K562 (cell line): Measurements from ENCODE around the gene MACROD2. TPM values are rescaled to one million over a fixed set of nuclear protein-coding genes. Genes with fewer than 3 reads are reported as not detected.

Experiments
- ATAC-seq: fragments of 200-7000 bp; cut with Tn5 transposase; 3 replicates; pipeline ENCODE4 v1.9.1; 2020; ENCODE audit warnings: moderate library complexity
- BruUV-seq: library from RNA; stranded (reverse); fragments of 400-500 nt; replicated peaks from 2 replicates; lab custom pipeline; 2021; lab: Mats Ljungman, UMichigan
- CTCF ChIA-PET: fragments of 300-600 bp; formaldehyde crosslinking; extraction: SDS; loops from one replicate; lab custom pipeline; 2021; ENCODE audit warnings: low intra/inter-chr PET ratio; lab: Yijun Ruan, JAX
- POLR2A ChIA-PET: fragments of 300-600, 350-650 bp; sonication (Branson Sonifier 250); formaldehyde crosslinking; extraction: SDS; loops from one replicate; lab custom pipeline; 2021; ENCODE audit warnings: antibody characterized with exemption, inconsistent platforms; lab: Yijun Ruan, JAX
- DNase-seq, 4 experiments: peaks; one replicate each; pipeline versions ENCODE4 v3.0.0 to v3.0.0-alpha.2; 2011 to 2018; ENCODE audit warnings: low spot score in 3 of 4, mixed read lengths in 3 of 4; ENCODE audit errors: extremely low read depth in 1 of 4
- FAIRE-seq: peaks from 2 replicates; lab custom pipeline; 2011; peaks lifted over from hg19 to GRCh38; lab: Jason Lieb, UNC
- H2AFZ ChIP-seq: 2 replicates; pipeline ENCODE4 v1.6.0; 2011; ENCODE audit warnings: low read depth, low read length, control low read depth, inconsistent platforms
- H3K27ac ChIP-seq: fragments of 200-600 bp; 3 replicates; pipeline ENCODE4 v1.8.0; 2011; ENCODE audit warnings: low read depth, mild to moderate bottlenecking, control low read depth, inconsistent platforms, low read length, moderate library complexity, mixed read lengths; ENCODE audit errors: extremely low read depth
- H3K27me3 ChIP-seq, 2 experiments: fragments of 300-600 bp in 1 of 2; 2 replicates in 1 of 2; 3 replicates in 1 of 2; pipeline versions ENCODE4 v1.6.0 to v1.8.0; 2011; ENCODE audit warnings: inconsistent platforms in 2 of 2, low read length in 2 of 2, mild to moderate bottlenecking in 1 of 2, mixed read lengths in 1 of 2, moderate library complexity in 1 of 2; ENCODE audit not compliant: control insufficient read depth in 2 of 2, insufficient read depth in 2 of 2
- H3K36me3 ChIP-seq: fragments of 300-600 bp; 3 replicates; pipeline ENCODE4 v1.8.0; 2011; ENCODE audit warnings: mild to moderate bottlenecking, low read length, inconsistent platforms; ENCODE audit not compliant: control insufficient read depth, insufficient read depth
- H3K4me1 ChIP-seq, 2 experiments: fragments of 200-600 bp in 1 of 2; replicated peaks in 1 of 2; 2 replicates in 1 of 2; 3 replicates in 1 of 2; pipeline versions ENCODE4 v1.5.1 to v1.8.0; 2011; ENCODE audit warnings: inconsistent platforms in 2 of 2, low read length in 2 of 2, mild to moderate bottlenecking in 1 of 2, mixed read lengths in 1 of 2, moderate library complexity in 1 of 2; ENCODE audit not compliant: control insufficient read depth in 2 of 2, insufficient read depth in 2 of 2
- H3K4me2 ChIP-seq: 2 replicates; pipeline ENCODE4 v1.6.1; 2011; ENCODE audit warnings: low read length, control low read depth, inconsistent platforms, mixed read lengths; ENCODE audit not compliant: insufficient read depth
- H3K4me3 ChIP-seq: fragments of 200-600 bp; sonication (generic), shearing (Covaris generic); 2 replicates; pipeline ENCODE4 v1.5.1; 2016; ENCODE audit warnings: control low read depth, inconsistent platforms
- H3K79me2 ChIP-seq: fragments of 200-600 bp; 3 replicates; pipeline ENCODE4 v1.8.0; 2011; ENCODE audit warnings: low read length, inconsistent platforms; ENCODE audit not compliant: control insufficient read depth, insufficient read depth
- H3K9ac ChIP-seq, 2 experiments: 2 replicates each; pipeline versions ENCODE4 v1.6.0 to v1.6.1; 2011; ENCODE audit warnings: low read depth in 2 of 2, low read length in 2 of 2, control low read depth in 1 of 2, inconsistent platforms in 1 of 2, mild to moderate bottlenecking in 1 of 2, mixed read lengths in 1 of 2; ENCODE audit not compliant: insufficient read depth in 1 of 2
- H3K9me1 ChIP-seq: one replicate; pipeline ENCODE4 v1.6.0; 2011; ENCODE audit warnings: inconsistent platforms, mild to moderate bottlenecking, low read length, moderate library complexity; ENCODE audit not compliant: control insufficient read depth, insufficient read depth
- H3K9me3 ChIP-seq: replicated peaks from 2 replicates; pipeline ENCODE4 v1.5.1; 2011; ENCODE audit warnings: low read depth, low read length, inconsistent platforms; ENCODE audit not compliant: control insufficient read depth, insufficient read depth
- H4K20me1 ChIP-seq: replicated peaks from 2 replicates; pipeline ENCODE4 v1.6.1; 2011; ENCODE audit warnings: low read length, inconsistent platforms, mixed read lengths; ENCODE audit not compliant: control insufficient read depth, insufficient read depth
- CREM ChIP-seq: IDR thresholded peaks from 2 replicates; pipeline ENCODE4 v1.6.1; 2014; ENCODE audit warnings: antibody characterized with exemption, low read depth
- LCOR ChIP-seq: sonication (generic); formaldehyde crosslinking; IDR thresholded peaks from 2 replicates; pipeline ENCODE4 v1.8.0; 2022; ENCODE audit warnings: mild to moderate bottlenecking, missing genetic modification reagents
- MIER1 ChIP-seq: fragments of 450-650 bp; IDR thresholded peaks from 2 replicates; pipeline ENCODE4 v1.6.1; 2016; ENCODE audit warnings: antibody characterized with exemption, mild to moderate bottlenecking, low read depth
- PHB ChIP-seq: fragments of 250-450 bp; sonication (Bioruptor Pico); IDR thresholded peaks from 2 replicates; pipeline ENCODE4 v1.5.0; 2021
- PML ChIP-seq: IDR thresholded peaks from 2 replicates; pipeline ENCODE4 v1.6.1; 2012; ENCODE audit warnings: low read length, inconsistent platforms
- RBM39 ChIP-seq: fragments of 200-400 bp; formaldehyde crosslinking; optimal IDR thresholded peaks from 2 replicates; pipeline ENCODE3; 2018; ENCODE audit warnings: low read depth, low read length
- SAFB ChIP-seq: fragments of 200-400 bp; formaldehyde crosslinking; IDR thresholded peaks from 2 replicates; pipeline ENCODE4 v1.6.1; 2017; ENCODE audit warnings: low read depth, low read length, borderline replicate concordance
- SMAD3 ChIP-seq: fragments of 450-650 bp; formaldehyde crosslinking; conservative IDR thresholded peaks from 2 replicates; pipeline ENCODE4 v1.4.0; 2020; ENCODE audit warnings: mild to moderate bottlenecking
- TCF7 ChIP-seq: sonication (generic); IDR thresholded peaks from 2 replicates; pipeline ENCODE4 v1.6.1; 2016; ENCODE audit warnings: antibody characterized with exemption, borderline replicate concordance
- THAP7 ChIP-seq: fragments of 250-450 bp; sonication (Bioruptor Pico); IDR thresholded peaks from 2 replicates; pipeline ENCODE4 v1.5.0; 2021
- ZBTB12 ChIP-seq: fragments of 250-450 bp; sonication (Bioruptor Pico); IDR thresholded peaks from 2 replicates; pipeline ENCODE4 v1.4.0; 2020
- ZFX ChIP-seq: sonication (generic); formaldehyde crosslinking; IDR thresholded peaks from 2 replicates; pipeline ENCODE4 v1.8.0; 2022; ENCODE audit warnings: mild to moderate bottlenecking, missing genetic modification reagents, moderate library complexity
- whole genome bisulfite sequencing: fragments of 100-300 bp; shearing (Covaris generic); methylation state at CpG from one replicate; pipeline ENCODE4 v1.1.6; 2016; ENCODE audit warnings: low coverage, mixed read lengths; ENCODE audit not compliant: insufficient coverage; ENCODE audit errors: missing lambda C conversion rate; 5-methylcytosine and 5-hydroxymethylcytosine counted together
- in situ Hi-C: fragments of 300-500 bp; cut with MboI; formaldehyde crosslinking; loops from 4 replicates; pipeline ENCODE4 v1.15.0; 2018; ENCODE audit warnings: inconsistent platforms, mixed read lengths
- intact Hi-C: fragments of 100-400 bp; cut with micrococcal nuclease; formaldehyde crosslinking; loops from 2 replicates; pipeline ENCODE4 v1.14.2; 2022
- polyA plus RNA-seq, 8 experiments: library from polyadenylated mRNA; depleted of rRNA in 4 of 8; stranded (reverse) in 5 of 8; unstranded in 3 of 8; fragments of >200 nt; fragmentation: Nextera tagmentation in 2 of 8; fragmentation: Illumina TruSeq in 1 of 8; extraction: Ambion mirVana in 2 of 8; extraction: Trizol in 1 of 8; gene quantifications; 2 replicates each; pipeline versions ENCODE4 v1.2.1 to v1.2.3, GENCODE V29; 2011 to 2014; ENCODE audit warnings: inconsistent platforms in 1 of 8, missing spikeins in 1 of 8
- total RNA-seq, 7 experiments: library from RNA; depleted of rRNA in 6 of 7; stranded (reverse); fragments of >200 nt in 6 of 7; fragmentation: Illumina TruSeq in 2 of 7; extraction: Trizol in 2 of 7; gene quantifications; 2 replicates each; pipeline versions ENCODE4 v1.2.1 to v1.2.3, GENCODE V29; 2011 to 2021; ENCODE audit warnings: low replicate concordance in 1 of 7
- TF ChIP-seq, protein P1 (sequence below): fragments of 200-400 bp; formaldehyde crosslinking; IDR thresholded peaks from 2 replicates; pipeline ENCODE4 v1.6.1; 2017; ENCODE audit warnings: mild to moderate bottlenecking, low read depth, low read length, moderate library complexity
- TF ChIP-seq, protein P2 (sequence below): fragments of 250-450 bp; sonication (Bioruptor Pico); IDR thresholded peaks from 2 replicates; pipeline ENCODE4 v1.5.0; 2022; ENCODE audit warnings: mild to moderate bottlenecking
- TF ChIP-seq, protein P3 (sequence below): fragments of 450-650 bp; IDR thresholded peaks from 2 replicates; pipeline ENCODE4 v1.6.1; 2014; ENCODE audit warnings: low read depth, mild to moderate bottlenecking, moderate library complexity, borderline replicate concordance
- TF ChIP-seq, protein P4 (sequence below): IDR thresholded peaks from 2 replicates; pipeline ENCODE4 v1.6.1; 2011; ENCODE audit not compliant: insufficient read length; ENCODE audit errors: extremely low read depth

Gene MACROD2
- total and polyA plus RNA-seq, 9 of the 15 experiments (the other 6 are each of a cell fraction or from before 2014, with no cell fraction given) = not detected

- Histone ChIP-seq H2AFZ (no peak overlapping the region), H3K9me3 (no peaks in the 10 kb centered on the region), H4K20me1 (no peaks in the 10 kb centered on the region), H3K9me1 (no peaks in the 10 kb centered on the region), H3K9ac (no peak overlapping the region), H3K4me3 (no peak overlapping the region), H3K27me3 (no peaks in the 10 kb centered on the region), H3K79me2 (no peaks in the 10 kb centered on the region), H3K27ac (no peak overlapping the region), H3K4me1 (no peaks in the 10 kb centered on the region), H3K4me2 (no peak overlapping the region), H3K36me3 (no peaks in the 10 kb centered on the region)
- no peak for FAIRE-seq
- WGBS = 0% methylated on average over 1 of the region's 1 CpG
- POLR2A ChIA-PET = no interaction called here
- TF ChIP-seq TCF7 = no peak
- no peak for TF ChIP-seq PHB (CRISPR knock-in tag)
- no peak for TF ChIP-seq ZFX
- no peak for TF ChIP-seq MIER1
- no peak for TF ChIP-seq THAP7 (CRISPR knock-in tag)
- TF ChIP-seq LCOR (CRISPR knock-in tag) = no peak
- TF ChIP-seq SAFB = no peak
- TF ChIP-seq ZBTB12 (CRISPR knock-in tag) = no peak
- TF ChIP-seq, protein P1, sequence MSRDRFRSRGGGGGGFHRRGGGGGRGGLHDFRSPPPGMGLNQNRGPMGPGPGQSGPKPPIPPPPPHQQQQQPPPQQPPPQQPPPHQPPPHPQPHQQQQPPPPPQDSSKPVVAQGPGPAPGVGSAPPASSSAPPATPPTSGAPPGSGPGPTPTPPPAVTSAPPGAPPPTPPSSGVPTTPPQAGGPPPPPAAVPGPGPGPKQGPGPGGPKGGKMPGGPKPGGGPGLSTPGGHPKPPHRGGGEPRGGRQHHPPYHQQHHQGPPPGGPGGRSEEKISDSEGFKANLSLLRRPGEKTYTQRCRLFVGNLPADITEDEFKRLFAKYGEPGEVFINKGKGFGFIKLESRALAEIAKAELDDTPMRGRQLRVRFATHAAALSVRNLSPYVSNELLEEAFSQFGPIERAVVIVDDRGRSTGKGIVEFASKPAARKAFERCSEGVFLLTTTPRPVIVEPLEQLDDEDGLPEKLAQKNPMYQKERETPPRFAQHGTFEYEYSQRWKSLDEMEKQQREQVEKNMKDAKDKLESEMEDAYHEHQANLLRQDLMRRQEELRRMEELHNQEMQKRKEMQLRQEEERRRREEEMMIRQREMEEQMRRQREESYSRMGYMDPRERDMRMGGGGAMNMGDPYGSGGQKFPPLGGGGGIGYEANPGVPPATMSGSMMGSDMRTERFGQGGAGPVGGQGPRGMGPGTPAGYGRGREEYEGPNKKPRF = no peak
- TF ChIP-seq RBM39 = no peak
- no peak for TF ChIP-seq CREM
- TF ChIP-seq, protein P2, sequence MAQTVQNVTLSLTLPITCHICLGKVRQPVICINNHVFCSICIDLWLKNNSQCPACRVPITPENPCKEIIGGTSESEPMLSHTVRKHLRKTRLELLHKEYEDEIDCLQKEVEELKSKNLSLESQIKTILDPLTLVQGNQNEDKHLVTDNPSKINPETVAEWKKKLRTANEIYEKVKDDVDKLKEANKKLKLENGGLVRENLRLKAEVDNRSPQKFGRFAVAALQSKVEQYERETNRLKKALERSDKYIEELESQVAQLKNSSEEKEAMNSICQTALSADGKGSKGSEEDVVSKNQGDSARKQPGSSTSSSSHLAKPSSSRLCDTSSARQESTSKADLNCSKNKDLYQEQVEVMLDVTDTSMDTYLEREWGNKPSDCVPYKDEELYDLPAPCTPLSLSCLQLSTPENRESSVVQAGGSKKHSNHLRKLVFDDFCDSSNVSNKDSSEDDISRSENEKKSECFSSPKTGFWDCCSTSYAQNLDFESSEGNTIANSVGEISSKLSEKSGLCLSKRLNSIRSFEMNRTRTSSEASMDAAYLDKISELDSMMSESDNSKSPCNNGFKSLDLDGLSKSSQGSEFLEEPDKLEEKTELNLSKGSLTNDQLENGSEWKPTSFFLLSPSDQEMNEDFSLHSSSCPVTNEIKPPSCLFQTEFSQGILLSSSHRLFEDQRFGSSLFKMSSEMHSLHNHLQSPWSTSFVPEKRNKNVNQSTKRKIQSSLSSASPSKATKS = no peak
- no peak for TF ChIP-seq PML
- TF ChIP-seq, protein P3, sequence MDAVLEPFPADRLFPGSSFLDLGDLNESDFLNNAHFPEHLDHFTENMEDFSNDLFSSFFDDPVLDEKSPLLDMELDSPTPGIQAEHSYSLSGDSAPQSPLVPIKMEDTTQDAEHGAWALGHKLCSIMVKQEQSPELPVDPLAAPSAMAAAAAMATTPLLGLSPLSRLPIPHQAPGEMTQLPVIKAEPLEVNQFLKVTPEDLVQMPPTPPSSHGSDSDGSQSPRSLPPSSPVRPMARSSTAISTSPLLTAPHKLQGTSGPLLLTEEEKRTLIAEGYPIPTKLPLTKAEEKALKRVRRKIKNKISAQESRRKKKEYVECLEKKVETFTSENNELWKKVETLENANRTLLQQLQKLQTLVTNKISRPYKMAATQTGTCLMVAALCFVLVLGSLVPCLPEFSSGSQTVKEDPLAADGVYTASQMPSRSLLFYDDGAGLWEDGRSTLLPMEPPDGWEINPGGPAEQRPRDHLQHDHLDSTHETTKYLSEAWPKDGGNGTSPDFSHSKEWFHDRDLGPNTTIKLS = no peak
- no peak for TF ChIP-seq SMAD3
- TF ChIP-seq, protein P4, sequence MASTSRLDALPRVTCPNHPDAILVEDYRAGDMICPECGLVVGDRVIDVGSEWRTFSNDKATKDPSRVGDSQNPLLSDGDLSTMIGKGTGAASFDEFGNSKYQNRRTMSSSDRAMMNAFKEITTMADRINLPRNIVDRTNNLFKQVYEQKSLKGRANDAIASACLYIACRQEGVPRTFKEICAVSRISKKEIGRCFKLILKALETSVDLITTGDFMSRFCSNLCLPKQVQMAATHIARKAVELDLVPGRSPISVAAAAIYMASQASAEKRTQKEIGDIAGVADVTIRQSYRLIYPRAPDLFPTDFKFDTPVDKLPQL = no peak
- no TSS peak for BruUV-seq
- CTCF ChIA-PET = no interaction called here
- ATAC-seq = no peak
- in situ Hi-C loops = no loop called here
- DNase-seq = no peak
- intact Hi-C loops = no loop called here
Measured at GRCh38 chr20:14991023-14991422, 995.7 kb downstream of the MACROD2 start.
